Urinary bladder (tissue), 4 donors: Measurements from ENCODE around the gene TF. TPM values are rescaled to one million over a fixed set of nuclear protein-coding genes. Genes with fewer than 3 reads are reported as not detected.
"Not testable (repeated sequence)": the region's sequence is repeated elsewhere in the genome, so short reads cannot be mapped to it uniquely, and the experiment has no call there.

Experiments
- DNase-seq: peaks from one replicate; pipeline ENCODE4 v3.0.0-alpha.2; 2015; ENCODE audit errors: extremely low spot score
- H3K27ac ChIP-seq: one replicate; pipeline ENCODE4 v1.5.1; 2013; ENCODE audit warnings: low read depth, mild to moderate bottlenecking, moderate library complexity
- H3K36me3 ChIP-seq: one replicate; pipeline ENCODE4 v1.6.1; 2013; ENCODE audit warnings: mild to moderate bottlenecking, moderate library complexity; ENCODE audit not compliant: insufficient read depth
- H3K4me1 ChIP-seq: one replicate; pipeline ENCODE4 v1.6.1; 2013; ENCODE audit warnings: mild to moderate bottlenecking, moderate library complexity; ENCODE audit not compliant: insufficient read depth
- H3K4me3 ChIP-seq: one replicate; pipeline ENCODE4 v1.5.1; 2013; ENCODE audit warnings: low read depth, low read length
- WGBS: extraction: QIAGEN DNeasy Blood & Tissue Kit; methylation state at CpG from one replicate; pipeline ENCODE4 v1.1.7; 2013; 5-methylcytosine and 5-hydroxymethylcytosine counted together
- polyA plus RNA-seq: library from polyadenylated mRNA; stranded (reverse); fragments of 200-250 nt; gene quantifications from one replicate; pipeline ENCODE4 v1.2.3, GENCODE V29; 2013
- total RNA-seq: library from RNA; depleted of rRNA; stranded (reverse); fragments of >200 nt; gene quantifications from one replicate; pipeline ENCODE4 v1.2.3, GENCODE V29; 2014
- donor health status: healthy with polysubstance abuse.
- donor health status: healthy.

TF gene
- total and polyA plus RNA-seq, 2 donors: 1.2 to 6.1 TPM

DNA sequence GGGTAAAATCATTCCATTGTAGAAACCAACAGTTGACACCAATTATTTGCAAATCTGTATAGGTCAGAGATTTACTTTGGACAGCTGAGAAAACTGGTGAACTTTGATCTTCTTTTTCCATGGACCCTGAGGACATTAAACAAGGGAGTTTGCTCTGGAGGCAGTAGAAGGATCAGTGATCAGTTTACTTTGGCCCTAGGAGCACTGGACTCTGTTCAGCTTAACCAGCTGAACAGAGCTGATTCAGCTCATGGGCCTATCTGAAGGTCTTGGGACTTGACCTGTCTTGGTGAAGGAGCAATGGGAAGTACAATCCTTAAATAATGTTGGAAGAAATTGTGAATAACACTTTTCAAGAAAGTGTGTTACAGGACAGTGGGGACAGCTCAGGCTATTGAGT lies 15.2 kb upstream of the TF start:
- no peak for DNase-seq
- no peaks in the 10 kb centered on the region for H3K4me1 ChIP-seq
- H3K27ac ChIP-seq: no peak overlapping the region
- no peak overlapping the region for H3K4me3 ChIP-seq
- H3K36me3 ChIP-seq: no peaks in the 10 kb centered on the region

DNA sequence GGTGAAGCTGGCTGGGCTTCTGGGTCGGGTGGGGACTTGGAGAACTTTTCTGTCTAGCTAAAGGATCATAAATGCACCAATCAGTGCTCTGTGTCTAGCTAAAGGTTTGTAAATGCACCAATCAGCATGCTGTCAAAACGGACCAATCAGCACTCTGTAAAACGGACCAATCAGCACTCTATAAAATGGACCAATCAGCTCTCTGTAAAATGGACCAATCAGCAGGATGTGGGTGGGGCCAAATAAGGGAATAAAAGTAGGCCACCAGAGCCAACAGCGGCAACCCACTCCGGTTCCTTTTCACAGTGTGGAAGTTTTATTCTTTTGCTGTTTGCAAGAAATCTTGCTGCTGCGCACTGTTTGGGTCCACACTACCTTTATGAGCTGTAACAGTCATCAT lies 14.0 kb upstream of the TF start:
- not testable (repeated sequence) for H3K27ac ChIP-seq, DNase-seq, H3K4me3 ChIP-seq, H3K4me1 ChIP-seq, H3K36me3 ChIP-seq
- 81% methylated on average over 6 of the region's 6 CpGs for WGBS

DNA sequence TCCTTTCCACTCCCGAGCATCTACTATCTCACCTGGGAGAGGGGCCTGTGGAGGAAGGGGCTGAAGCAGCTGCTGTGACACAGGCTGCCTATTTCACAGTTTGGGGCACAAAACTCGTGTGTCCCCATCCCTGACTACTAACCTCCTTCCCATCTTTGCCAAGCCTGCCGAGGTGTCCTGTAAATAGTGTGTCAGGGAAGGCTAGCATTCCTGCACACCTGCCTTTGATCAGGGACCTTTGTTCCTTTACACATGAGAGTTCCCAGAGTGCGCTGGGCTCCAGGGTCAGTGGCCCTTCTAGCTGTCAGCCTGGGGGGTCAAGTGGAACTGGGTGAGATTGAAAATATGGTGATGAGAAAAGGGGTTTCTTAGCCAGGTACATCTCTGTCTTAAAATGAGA lies 13.0 kb upstream of the TF start:
- Histone ChIP-seq H3K36me3 (no peaks in the 10 kb centered on the region), H3K4me3 (no peak overlapping the region), H3K4me1 (no peaks in the 10 kb centered on the region), H3K27ac (no peak overlapping the region)
- WGBS: 82% methylated on average over 4 of the region's 4 CpGs
- no peak for DNase-seq

DNA sequence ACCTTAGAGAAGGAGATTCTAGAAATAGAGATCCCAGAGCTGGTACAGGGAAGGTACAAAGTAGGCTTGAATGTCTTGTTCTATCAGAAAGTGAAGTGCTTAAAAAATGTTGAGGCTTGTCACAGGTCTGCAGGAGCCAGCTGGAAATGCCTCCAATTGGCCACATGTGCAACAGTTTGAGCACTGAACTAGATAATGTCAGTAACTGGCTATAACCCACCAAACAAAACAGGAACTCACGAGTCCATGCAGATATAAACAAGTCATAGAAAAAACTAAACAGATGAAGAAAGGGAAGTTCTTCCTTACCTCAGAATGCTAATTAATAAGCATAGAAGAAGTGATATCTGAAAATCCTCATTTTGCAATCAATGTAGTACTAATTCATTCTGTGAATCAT lies 11.9 kb upstream of the TF start:
- Histone ChIP-seq H3K27ac (no peak overlapping the region), H3K4me1 (no peaks in the 10 kb centered on the region), H3K36me3 (no peaks in the 10 kb centered on the region), H3K4me3 (no peak overlapping the region)
- 18% methylated on average over 1 of the region's 1 CpG for WGBS
- DNase-seq: no peak

DNA sequence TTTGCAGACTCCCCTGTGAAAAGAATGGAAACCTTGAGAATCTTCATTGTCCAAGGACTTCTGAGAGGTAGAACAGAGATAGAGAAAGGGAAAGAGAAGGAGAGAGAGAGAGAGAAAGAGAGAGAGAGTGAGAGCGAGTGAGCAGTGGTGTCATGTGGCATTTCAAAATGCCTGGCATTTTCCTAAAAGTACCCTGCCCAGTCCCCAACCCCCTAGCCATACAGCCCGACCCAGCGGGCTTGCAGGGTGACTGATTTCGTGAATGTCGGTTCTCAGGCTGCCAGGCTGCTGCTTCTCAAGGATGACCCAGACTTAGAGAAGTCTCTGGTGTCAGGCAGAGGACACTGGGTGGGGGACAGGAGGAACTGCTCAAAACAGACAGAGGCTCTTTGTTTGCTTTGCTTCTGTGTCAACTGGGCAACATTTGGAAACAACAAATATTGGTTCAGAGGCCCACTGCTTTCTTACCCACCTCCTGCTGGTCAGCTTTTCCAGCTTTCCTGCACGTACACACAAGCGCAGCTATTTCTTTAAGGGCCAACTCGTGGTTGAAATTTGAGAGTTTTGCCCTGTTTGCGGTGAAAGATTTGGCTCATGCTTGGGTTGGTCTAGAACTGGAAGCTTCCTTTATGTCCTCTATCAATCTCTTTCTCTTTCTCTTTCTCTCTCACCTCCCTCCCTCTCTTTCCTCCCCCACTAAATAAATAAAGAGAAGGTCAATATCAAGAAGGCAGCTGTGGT lies 3.7 kb upstream of the TF start:
- H3K4me1 ChIP-seq: no peaks in the 10 kb centered on the region
- no peaks in the 10 kb centered on the region for H3K36me3 ChIP-seq
- WGBS: 47% methylated on average over 9 of the region's 9 CpGs
- H3K27ac ChIP-seq: no peak overlapping the region
- no peak overlapping the region for H3K4me3 ChIP-seq
- peak; percentile 23 for DNase-seq

DNA sequence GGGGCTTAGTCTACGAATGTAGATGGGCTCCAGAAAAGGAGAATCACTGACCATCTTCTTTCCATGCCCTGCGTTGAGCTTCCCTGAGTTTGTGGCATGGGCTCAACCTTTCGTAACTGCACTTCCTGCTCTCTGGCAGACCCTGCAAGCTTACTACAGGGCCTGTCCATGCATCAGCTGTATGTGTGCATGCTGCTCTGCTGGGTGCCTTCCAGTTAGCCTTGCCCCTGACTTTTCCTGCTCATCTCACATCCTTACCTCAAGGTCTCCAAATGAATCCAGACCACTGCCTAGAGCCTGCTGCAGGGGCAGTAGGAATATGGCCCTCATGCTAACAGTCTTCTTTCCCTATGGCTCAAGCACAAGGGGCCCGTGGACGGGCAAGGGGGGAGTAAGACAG lies 2.0 kb upstream of the TF start:
- Histone ChIP-seq H3K4me3 (no peak overlapping the region), H3K36me3 (no peaks in the 10 kb centered on the region), H3K27ac (no peak overlapping the region), H3K4me1 (no peaks in the 10 kb centered on the region)
- 78% methylated on average over 5 of the region's 5 CpGs for WGBS
- DNase-seq: no peak

DNA sequence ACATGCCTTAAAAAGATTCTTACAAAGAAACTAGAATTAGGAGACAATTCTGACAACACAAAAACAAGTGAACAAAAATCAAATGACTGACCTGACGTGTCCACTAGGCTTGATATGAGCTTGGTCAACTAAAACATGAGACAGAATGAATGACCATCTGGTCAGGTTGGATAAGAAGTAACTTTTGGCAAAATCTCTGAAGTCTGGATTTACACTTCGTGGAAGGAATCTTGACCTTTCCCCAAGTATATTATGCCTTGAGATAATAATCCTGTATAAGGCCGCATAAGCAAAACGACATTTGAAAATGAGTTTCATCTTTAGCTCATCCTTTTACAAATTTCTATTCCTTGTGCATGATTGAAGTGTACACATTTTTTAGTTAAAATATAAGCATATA lies 1.1 kb upstream of the TF start:
- Histone ChIP-seq H3K4me3 (no peak overlapping the region), H3K36me3 (no peaks in the 10 kb centered on the region), H3K27ac (no peak overlapping the region), H3K4me1 (no peaks in the 10 kb centered on the region)
- WGBS: 84% methylated on average over 4 of the region's 4 CpGs
- DNase-seq: no peak

DNA sequence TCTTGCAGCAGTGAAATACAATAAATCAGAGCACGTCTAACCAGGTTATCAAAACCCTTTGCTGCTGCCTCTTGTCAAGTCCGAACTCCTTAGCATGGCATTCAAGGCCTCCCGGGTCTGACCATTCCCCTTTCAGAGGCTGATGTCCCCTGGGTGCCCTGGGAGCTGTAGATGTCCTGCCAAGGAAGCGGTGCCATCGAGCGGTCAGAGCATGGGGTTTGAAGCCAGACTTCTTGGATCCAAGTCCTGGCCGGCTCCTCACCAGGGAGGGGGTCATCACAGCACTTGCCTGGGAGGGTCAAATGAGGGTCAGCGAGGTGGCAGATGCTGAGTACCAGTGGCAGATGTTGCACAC lies 496 bp downstream of the TF start:
- Histone ChIP-seq H3K4me1 (no peaks in the 10 kb centered on the region), H3K36me3 (no peaks in the 10 kb centered on the region), H3K4me3 (no peak overlapping the region), H3K27ac (no peak overlapping the region)
- DNase-seq: no peak
- WGBS: 74% methylated on average over 8 of the region's 8 CpGs

DNA sequence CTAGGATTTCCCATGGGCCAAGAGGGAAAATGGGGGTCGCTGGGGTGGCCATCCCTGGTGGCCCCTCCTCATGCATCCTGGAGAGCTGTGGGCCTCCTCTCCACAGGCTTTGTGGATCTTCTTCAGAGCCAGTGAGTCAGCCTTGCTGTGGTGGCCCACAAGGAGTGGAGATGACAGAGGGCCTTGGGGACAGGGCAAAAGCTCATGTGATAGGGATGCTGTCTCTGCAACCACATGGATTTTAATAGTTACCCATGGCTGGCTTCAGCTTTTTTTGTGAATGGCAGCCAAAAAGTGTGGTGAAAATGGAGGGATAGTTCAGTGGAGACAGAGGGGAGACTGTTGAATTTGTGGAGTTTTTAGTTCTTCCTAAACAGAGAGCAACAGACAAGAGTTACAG lies 1.2 kb downstream of the TF start:
- Histone ChIP-seq H3K4me3 (no peak overlapping the region), H3K27ac (no peak overlapping the region), H3K4me1 (no peaks in the 10 kb centered on the region), H3K36me3 (no peaks in the 10 kb centered on the region)
- WGBS: 79% methylated on average over 1 of the region's 1 CpG
- DNase-seq: no peak

DNA sequence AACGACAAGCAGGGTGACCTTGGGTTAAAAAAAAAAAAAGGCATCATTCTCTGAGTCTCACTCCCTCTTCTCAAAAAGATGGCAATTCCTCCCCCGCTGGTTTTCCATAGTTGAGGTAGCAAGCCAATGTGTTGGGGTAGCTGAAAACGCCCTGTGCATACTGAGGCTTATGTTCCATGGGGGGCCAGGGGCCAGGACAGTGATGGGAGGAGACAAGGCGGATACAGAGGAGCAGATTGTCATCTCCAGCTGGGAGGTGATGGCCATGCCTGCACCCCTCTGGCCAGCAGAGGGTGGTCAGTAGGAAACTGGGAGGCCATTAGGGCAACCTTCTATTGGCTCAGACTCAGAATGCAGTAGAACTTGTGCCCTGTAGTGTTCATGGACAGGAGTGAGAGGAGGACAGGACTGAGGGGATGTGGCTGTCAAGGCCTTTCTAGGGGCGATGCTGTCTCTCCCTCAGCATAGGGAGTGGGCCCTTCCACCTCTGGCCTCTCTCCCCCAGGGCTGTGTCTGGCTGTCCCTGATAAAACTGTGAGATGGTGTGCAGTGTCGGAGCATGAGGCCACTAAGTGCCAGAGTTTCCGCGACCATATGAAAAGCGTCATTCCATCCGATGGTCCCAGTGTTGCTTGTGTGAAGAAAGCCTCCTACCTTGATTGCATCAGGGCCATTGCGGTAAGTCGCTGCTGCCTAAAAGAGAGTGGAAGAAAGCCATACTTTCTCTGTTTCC lies 1.9 kb downstream of the TF start:
- WGBS: 89% methylated on average over 12 of the region's 12 CpGs
- no peaks in the 10 kb centered on the region for H3K4me1 ChIP-seq
- DNase-seq: no peak
- H3K27ac ChIP-seq: no peak overlapping the region
- no peak overlapping the region for H3K4me3 ChIP-seq
- no peaks in the 10 kb centered on the region for H3K36me3 ChIP-seq

DNA sequence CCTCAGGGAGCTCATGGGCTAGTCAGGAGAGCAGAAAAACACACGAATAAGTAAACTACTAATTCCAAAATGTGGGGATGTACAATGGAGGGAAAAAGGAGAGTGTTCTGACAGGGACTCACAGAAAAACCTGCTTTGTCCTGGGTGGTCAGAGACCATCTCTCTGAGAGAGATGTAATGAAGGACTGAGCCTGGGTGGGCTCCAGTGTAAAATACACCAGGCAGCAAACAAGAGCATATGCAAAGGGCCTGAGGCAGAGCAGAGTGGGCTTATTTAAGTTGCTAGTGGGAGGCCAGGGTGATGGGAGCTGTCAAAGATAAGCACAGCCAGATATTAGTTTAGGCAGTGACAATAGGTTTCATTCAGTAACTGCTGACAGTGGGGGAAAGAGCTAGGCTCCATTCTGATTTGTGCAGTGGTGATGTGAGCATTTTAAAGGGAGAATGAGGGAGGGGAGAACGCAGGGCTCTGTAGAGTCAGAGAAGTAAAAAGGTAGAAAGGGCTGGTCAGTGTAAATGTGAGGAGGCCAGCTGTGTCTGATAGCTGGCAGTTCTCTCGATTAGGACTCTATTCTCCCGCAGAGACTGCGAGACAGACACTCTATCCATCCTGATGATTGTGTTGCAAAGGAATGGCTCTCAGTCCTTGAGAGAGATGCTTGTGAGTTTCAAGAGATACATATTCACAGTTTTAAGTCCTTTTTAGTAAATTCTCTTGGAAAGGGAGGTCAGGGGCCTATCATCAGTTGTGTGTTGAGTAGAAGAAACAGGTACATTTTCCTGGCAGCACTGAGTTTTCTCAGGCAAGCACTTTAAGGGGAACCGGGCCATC lies 3.5 kb downstream of the TF start:
- WGBS: 75% methylated on average over 6 of the region's 6 CpGs
- H3K4me3 ChIP-seq: no peak overlapping the region
- H3K27ac ChIP-seq: no peak overlapping the region
- DNase-seq: no peak
- no peaks in the 10 kb centered on the region for H3K4me1 ChIP-seq
- no peaks in the 10 kb centered on the region for H3K36me3 ChIP-seq

DNA sequence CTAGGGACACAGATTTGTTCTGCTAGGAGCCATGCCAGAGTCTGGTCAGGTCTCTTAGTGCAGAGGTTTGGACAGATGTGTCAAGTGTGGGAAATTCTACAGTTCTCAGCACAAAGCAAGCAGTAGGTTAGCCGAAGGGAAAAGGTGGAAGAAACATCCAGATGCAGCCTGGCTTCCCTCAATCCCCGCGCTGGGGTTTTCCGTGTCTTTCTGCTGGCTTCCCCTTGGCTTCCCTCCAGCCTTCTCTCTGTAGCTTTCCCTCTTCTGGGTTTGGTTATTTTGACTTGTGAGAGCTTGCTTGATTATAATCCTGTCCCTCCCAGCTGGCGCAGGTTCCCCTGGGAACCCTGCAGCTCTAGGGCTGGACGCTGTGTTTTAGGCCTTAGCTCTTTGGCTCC lies 4.1 kb downstream of the TF start:
- H3K4me3 ChIP-seq: no peak overlapping the region
- no peaks in the 10 kb centered on the region for H3K4me1 ChIP-seq
- H3K27ac ChIP-seq: no peak overlapping the region
- DNase-seq: no peak
- H3K36me3 ChIP-seq: no peaks in the 10 kb centered on the region
- 28% methylated on average over 6 of the region's 6 CpGs for WGBS

DNA sequence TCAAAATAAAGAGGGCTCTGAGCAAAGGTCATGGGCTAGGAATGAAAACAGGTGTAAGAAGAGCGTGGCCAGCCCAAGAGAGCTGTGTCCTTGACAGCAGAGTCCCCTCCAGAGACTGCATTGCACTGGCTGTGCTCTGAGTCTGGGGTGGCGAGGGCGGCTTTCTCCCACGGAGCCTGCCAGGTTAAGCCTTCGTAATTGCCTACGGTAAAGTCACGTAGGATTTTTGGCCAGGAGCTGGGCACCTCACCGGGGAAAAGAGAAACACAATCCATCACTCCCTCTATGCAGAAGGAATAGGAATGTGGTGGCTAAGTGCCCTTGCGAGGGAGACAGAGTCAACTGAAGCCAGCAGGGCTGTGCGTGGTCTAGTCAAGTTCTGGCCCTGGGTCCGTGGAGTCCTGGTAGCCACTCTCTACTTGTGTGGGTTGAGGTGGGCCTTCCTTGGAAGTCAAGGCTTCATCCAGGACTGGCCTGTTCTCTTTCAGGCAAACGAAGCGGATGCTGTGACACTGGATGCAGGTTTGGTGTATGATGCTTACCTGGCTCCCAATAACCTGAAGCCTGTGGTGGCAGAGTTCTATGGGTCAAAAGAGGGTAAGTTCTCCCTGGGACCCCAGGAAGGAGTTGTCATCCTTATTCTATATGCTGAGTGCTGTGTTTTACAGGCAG lies 7.0 kb downstream of the TF start:
- no peak overlapping the region for H3K27ac ChIP-seq
- no peaks in the 10 kb centered on the region for H3K36me3 ChIP-seq
- WGBS: 92% methylated on average over 13 of the region's 13 CpGs
- DNase-seq: no peak
- H3K4me3 ChIP-seq: no peak overlapping the region
- H3K4me1 ChIP-seq: no peaks in the 10 kb centered on the region
